ENCODE results near the gene CCT2.
"Not testable (repeated sequence)": the region's sequence is repeated elsewhere in the genome, so short reads cannot be mapped to it uniquely, and the experiment has no call there.

Gene CCT2

GRCh38 chr12:69589082-69589481 lies 3.8 kb downstream of the CCT2 start:
- no peak for DNase-seq

- no peak for DNase-seq
Measured at GRCh38 chr12:69595689-69596088, 10.4 kb downstream of the CCT2 start.

GRCh38 chr12:69598174-69598753 lies 13.0 kb downstream of the CCT2 start:
- DNase-seq, result no peak

- DNase-seq, result no peak
Measured at GRCh38 chr12:69600804-69601203, 15.5 kb downstream of the CCT2 start.

- DNase-seq, result no peak
Measured at GRCh38 chr12:69601962-69602685, 16.9 kb downstream of the CCT2 start.

- DNase-seq, result no peak
Measured at GRCh38 chr12:69602954-69603353, 17.7 kb downstream of the CCT2 start.

GRCh38 chr12:69603556-69603955 lies 18.3 kb downstream of the CCT2 start:
- DNase-seq, result not testable (repeated sequence)

- not testable (repeated sequence) for DNase-seq
Measured at GRCh38 chr12:69604275-69604674, 19.0 kb downstream of the CCT2 start.

GRCh38 chr12:69608114-69608513 lies 22.9 kb downstream of the CCT2 start:
- no peak for DNase-seq

- DNase-seq, result no peak
Measured at GRCh38 chr12:69610126-69610525, 24.9 kb downstream of the CCT2 start.

- no peak for DNase-seq
Measured at GRCh38 chr12:69610729-69611128, 25.5 kb downstream of the CCT2 start, which contains the start of gene LRRC10. Gene LRRC10, minus strand, starts transcription at chr12:69610907. Its CDS starts 69 bp downstream, at chr12:69610838.

- no peak for DNase-seq
Measured at GRCh38 chr12:69613351-69613750, 28.1 kb downstream of the CCT2 start.

GRCh38 chr12:69616025-69616424 lies 30.8 kb downstream of the CCT2 start:
- DNase-seq, result no peak

- no peak for DNase-seq
Measured at GRCh38 chr12:69619050-69619449, 33.8 kb downstream of the CCT2 start.

GRCh38 chr12:69620077-69620476 lies 34.8 kb downstream of the CCT2 start:
- DNase-seq, result no peak

GRCh38 chr12:69620921-69621320 lies 35.7 kb downstream of the CCT2 start:
- DNase-seq, result no peak

GRCh38 chr12:69621551-69621950 lies 36.3 kb downstream of the CCT2 start:
- DNase-seq, result no peak

GRCh38 chr12:69623970-69624369 lies 38.7 kb downstream of the CCT2 start:
- no peak for DNase-seq

GRCh38 chr12:69627501-69627900 lies 42.2 kb downstream of the CCT2 start:
- DNase-seq, result no peak

- DNase-seq, result peak; percentile 11
Measured at GRCh38 chr12:69630191-69630590, 44.9 kb downstream of the CCT2 start.

GRCh38 chr12:69633061-69633460 lies 47.8 kb downstream of the CCT2 start:
- no peak for DNase-seq

GRCh38 chr12:69639400-69640016 lies 54.2 kb downstream of the CCT2 start:
- peak; percentile 69 for DNase-seq

GRCh38 chr12:69641546-69641945 lies 56.3 kb downstream of the CCT2 start:
- no peak for DNase-seq

GRCh38 chr12:69642531-69642930 lies 57.3 kb downstream of the CCT2 start:
- no peak for DNase-seq
